ENCODE measurements around the gene CMSS1. TPM values are rescaled to one million over a fixed set of nuclear protein-coding genes. Genes with fewer than 3 reads are reported as not detected.

The CMSS1 gene
- total and polyA plus RNA-seq, 2 of the 13 experiments (the other 11 are each of a cell fraction or from before 2014, with no cell fraction given), result 6.4 to 48.7 TPM

DNA sequence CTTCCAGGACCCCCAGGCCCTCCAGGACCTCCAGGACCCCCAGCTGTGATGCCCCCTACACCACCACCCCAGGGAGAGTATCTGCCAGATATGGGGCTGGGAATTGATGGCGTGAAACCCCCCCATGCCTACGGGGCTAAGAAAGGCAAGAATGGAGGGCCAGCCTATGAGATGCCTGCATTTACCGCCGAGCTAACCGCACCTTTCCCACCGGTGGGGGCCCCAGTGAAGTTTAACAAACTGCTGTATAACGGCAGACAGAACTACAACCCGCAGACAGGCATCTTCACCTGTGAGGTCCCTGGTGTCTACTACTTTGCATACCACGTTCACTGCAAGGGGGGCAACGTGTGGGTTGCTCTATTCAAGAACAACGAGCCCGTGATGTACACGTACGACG lies 22.1 kb upstream of the CMSS1 start:
- Histone ChIP-seq H3K9ac (ENCODE audit: insufficient read depth, low read depth, low read length) (no peak overlapping the region), H3K9me3 (ENCODE audit: low read length) (no peaks in the 10 kb centered on the region), H2AFZ (ENCODE audit: low read length) (no peak overlapping the region), H3K27ac (ENCODE audit: extremely low read length, insufficient read depth, low read length) (no peak overlapping the region), H3K4me1 (ENCODE audit: insufficient read depth, low read length) (no peaks in the 10 kb centered on the region), H3K27me3 (ENCODE audit: control insufficient read depth in 1 of 2, insufficient read depth in 2 of 2, low read length in 2 of 2) (peaks cover 0 to 3% of the 10 kb centered on the region in 2 experiments; a peak in 1 of 5 replicates), H3K36me3 (replicated peaks in 1 of 2; ENCODE audit: control insufficient read depth in 1 of 2, insufficient read depth in 2 of 2, low read length in 2 of 2) (no peaks in the 10 kb centered on the region), H3K79me2 (ENCODE audit: insufficient read depth, low read length) (no peaks in the 10 kb centered on the region), H4K20me1 (ENCODE audit: insufficient read depth, low read length) (no peaks in the 10 kb centered on the region), H3K4me3 (replicated peaks in 1 of 3; ENCODE audit: insufficient read depth in 1 of 3, low read depth in 2 of 3, low read length in 3 of 3) (no peak overlapping the region), H3K4me2 (ENCODE audit: low read depth, low read length) (no peak overlapping the region)
- FAIRE-seq (no peak), DNase-seq (ENCODE audit: low spot score) (no peak), ATAC-seq (no peak)
- 39% methylated on average over 13 of the region's 15 CpGs for WGBS (ENCODE audit: low lambda C conversion rate)
- BruUV-seq (replicated peaks), result no TSS peak
- in situ Hi-C loops (cut with HindIII; ENCODE audit: extremely low pct_ligation_motif_present, low pct_unique_long_range_greater_than_20kb) (no loop called here), intact Hi-C loops (cut with micrococcal nuclease; ENCODE audit: unreplicated experiment) (no loop called here)
- POLR2A ChIA-PET, result no interaction called here
- TF ChIP-seq FOXA3 (CRISPR knock-in tag; IDR thresholded peaks at IDR 0.05) (no peak), ARNT2 (CRISPR knock-in tag; IDR thresholded peaks at IDR 0.05; ENCODE audit: low read depth) (no peak)
- TF ChIP-seq, protein P1, sequence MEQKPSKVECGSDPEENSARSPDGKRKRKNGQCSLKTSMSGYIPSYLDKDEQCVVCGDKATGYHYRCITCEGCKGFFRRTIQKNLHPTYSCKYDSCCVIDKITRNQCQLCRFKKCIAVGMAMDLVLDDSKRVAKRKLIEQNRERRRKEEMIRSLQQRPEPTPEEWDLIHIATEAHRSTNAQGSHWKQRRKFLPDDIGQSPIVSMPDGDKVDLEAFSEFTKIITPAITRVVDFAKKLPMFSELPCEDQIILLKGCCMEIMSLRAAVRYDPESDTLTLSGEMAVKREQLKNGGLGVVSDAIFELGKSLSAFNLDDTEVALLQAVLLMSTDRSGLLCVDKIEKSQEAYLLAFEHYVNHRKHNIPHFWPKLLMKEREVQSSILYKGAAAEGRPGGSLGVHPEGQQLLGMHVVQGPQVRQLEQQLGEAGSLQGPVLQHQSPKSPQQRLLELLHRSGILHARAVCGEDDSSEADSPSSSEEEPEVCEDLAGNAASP (CRISPR knock-in tag; IDR thresholded peaks at IDR 0.05; ENCODE audit: borderline replicate concordance), result no peak
- CTCF ChIA-PET (ENCODE audit: low intra/inter-chr PET ratio, low total read pairs), result no interaction called here

DNA sequence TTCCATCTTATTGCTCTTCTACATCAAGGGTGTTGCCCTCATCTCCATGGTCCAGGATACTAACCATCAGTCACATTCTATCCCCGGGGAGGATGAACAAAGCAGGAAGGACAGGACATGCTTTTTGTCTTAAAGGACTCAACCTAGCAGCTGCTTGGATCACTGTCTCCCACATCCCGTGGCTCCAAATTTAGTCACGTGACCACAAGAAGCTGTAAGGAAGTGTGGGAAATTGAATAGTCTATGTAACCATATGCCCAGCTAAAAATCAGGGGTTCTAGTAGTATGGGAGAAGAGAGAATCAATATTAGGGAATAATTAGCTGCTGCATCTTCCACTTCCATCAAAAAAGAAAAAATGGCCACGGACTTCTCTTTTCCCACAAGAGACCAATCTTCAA lies 18.2 kb upstream of the CMSS1 start:
- FAIRE-seq (no peak), ATAC-seq (no peak), DNase-seq (ENCODE audit: low spot score) (no peak)
- Histone ChIP-seq H3K27me3 (ENCODE audit: control insufficient read depth in 1 of 2, insufficient read depth in 2 of 2, low read length in 2 of 2) (no peaks in the 10 kb centered on the region; a peak in 1 of 5 replicates), H3K36me3 (replicated peaks in 1 of 2; ENCODE audit: control insufficient read depth in 1 of 2, insufficient read depth in 2 of 2, low read length in 2 of 2) (no peaks in the 10 kb centered on the region), H3K9me3 (ENCODE audit: low read length) (peaks cover 3% of the 10 kb centered on the region; the same call in 1 of the 2 replicates), H3K4me2 (ENCODE audit: low read depth, low read length) (no peak overlapping the region), H3K9ac (ENCODE audit: insufficient read depth, low read depth, low read length) (no peak overlapping the region), H2AFZ (ENCODE audit: low read length) (no peak overlapping the region), H3K27ac (ENCODE audit: extremely low read length, insufficient read depth, low read length) (no peak overlapping the region), H3K4me3 (replicated peaks in 1 of 3; ENCODE audit: insufficient read depth in 1 of 3, low read depth in 2 of 3, low read length in 3 of 3) (no peak overlapping the region), H3K79me2 (ENCODE audit: insufficient read depth, low read length) (no peaks in the 10 kb centered on the region), H3K4me1 (ENCODE audit: insufficient read depth, low read length) (no peaks in the 10 kb centered on the region), H4K20me1 (ENCODE audit: insufficient read depth, low read length) (no peaks in the 10 kb centered on the region)
- ChIA-PET CTCF (ENCODE audit: low intra/inter-chr PET ratio, low total read pairs) (no interaction called here), POLR2A (no interaction called here)
- in situ Hi-C loops (cut with HindIII; ENCODE audit: extremely low pct_ligation_motif_present, low pct_unique_long_range_greater_than_20kb), result no loop called here
- no TSS peak for BruUV-seq (replicated peaks)
- intact Hi-C loops (cut with micrococcal nuclease; ENCODE audit: unreplicated experiment), result no loop called here
- WGBS (ENCODE audit: low lambda C conversion rate), result under 1% methylated on average over 4 of the region's 4 CpGs
- TF ChIP-seq ZSCAN21 (CRISPR knock-in tag; IDR thresholded peaks at IDR 0.05; ENCODE audit: borderline replicate concordance), result no peak
- no peak for TF ChIP-seq TBX2 (CRISPR knock-in tag; IDR thresholded peaks at IDR 0.05; ENCODE audit: borderline replicate concordance)
- no peak for TF ChIP-seq MXI1 (IDR thresholded peaks at IDR 0.05; ENCODE audit: borderline replicate concordance, low read depth, low read length)
- TF ChIP-seq ZSCAN22 (CRISPR knock-in tag; IDR thresholded peaks at IDR 0.05), result no peak
- TF ChIP-seq RXRA (CRISPR knock-in tag; IDR thresholded peaks at IDR 0.05), result no peak
- TF ChIP-seq, protein P2, sequence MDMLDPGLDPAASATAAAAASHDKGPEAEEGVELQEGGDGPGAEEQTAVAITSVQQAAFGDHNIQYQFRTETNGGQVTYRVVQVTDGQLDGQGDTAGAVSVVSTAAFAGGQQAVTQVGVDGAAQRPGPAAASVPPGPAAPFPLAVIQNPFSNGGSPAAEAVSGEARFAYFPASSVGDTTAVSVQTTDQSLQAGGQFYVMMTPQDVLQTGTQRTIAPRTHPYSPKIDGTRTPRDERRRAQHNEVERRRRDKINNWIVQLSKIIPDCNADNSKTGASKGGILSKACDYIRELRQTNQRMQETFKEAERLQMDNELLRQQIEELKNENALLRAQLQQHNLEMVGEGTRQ (IDR thresholded peaks at IDR 0.05; ENCODE audit: low read depth, low read length), result peak; percentile 78
- TF ChIP-seq, protein P2 (CRISPR knock-in tag; IDR thresholded peaks at IDR 0.05; ENCODE audit: borderline replicate concordance), result no peak
- TF ChIP-seq, protein P3, sequence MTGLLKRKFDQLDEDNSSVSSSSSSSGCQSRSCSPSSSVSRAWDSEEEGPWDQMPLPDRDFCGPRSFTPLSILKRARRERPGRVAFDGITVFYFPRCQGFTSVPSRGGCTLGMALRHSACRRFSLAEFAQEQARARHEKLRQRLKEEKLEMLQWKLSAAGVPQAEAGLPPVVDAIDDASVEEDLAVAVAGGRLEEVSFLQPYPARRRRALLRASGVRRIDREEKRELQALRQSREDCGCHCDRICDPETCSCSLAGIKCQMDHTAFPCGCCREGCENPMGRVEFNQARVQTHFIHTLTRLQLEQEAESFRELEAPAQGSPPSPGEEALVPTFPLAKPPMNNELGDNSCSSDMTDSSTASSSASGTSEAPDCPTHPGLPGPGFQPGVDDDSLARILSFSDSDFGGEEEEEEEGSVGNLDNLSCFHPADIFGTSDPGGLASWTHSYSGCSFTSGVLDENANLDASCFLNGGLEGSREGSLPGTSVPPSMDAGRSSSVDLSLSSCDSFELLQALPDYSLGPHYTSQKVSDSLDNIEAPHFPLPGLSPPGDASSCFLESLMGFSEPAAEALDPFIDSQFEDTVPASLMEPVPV (CRISPR knock-in tag; IDR thresholded peaks at IDR 0.05), result no peak
- TF ChIP-seq RAD21 (CRISPR knock-in tag; IDR thresholded peaks at IDR 0.05), result no peak
- no peak for TF ChIP-seq NCOA1 (CRISPR knock-in tag; IDR thresholded peaks at IDR 0.05)
- no peak for TF ChIP-seq ZNF12 (CRISPR knock-in tag; IDR thresholded peaks at IDR 0.05)
- no peak for TF ChIP-seq SRF (IDR thresholded peaks at IDR 0.05; ENCODE audit: low read depth, low read length)
- TF ChIP-seq RAD51 (IDR thresholded peaks at IDR 0.05; ENCODE audit: borderline replicate concordance), result peak; percentile 87

All from HepG2 (cell line).